DND-41 (cell line): ENCODE results near the gene FAM111B.

Experiments used
- ATAC-seq: fragments of 200-7000 bp; cut with Tn5 transposase; 3 replicates; pipeline ENCODE4 v1.9.1; 2021; ENCODE audit warnings: low read depth; ENCODE audit not compliant: insufficient read depth
- DNase-seq: peaks from one replicate; pipeline ENCODE4 v3.0.0-alpha.2; 2020
- H2AFZ ChIP-seq: 2 replicates; pipeline ENCODE4 v1.6.0; 2012; ENCODE audit warnings: low read depth, low read length
- H3K27ac ChIP-seq: 2 replicates; pipeline ENCODE4 v1.5.1; 2012; ENCODE audit warnings: low read length, inconsistent platforms
- H3K27me3 ChIP-seq: fragments of 200-600 bp; sonication (generic); 2 replicates; pipeline ENCODE4 v1.6.0; 2012; ENCODE audit warnings: low read length, mild to moderate bottlenecking, inconsistent platforms; ENCODE audit not compliant: insufficient read depth, poor library complexity
- H3K36me3 ChIP-seq: 2 replicates; pipeline ENCODE4 v1.5.1; 2012; ENCODE audit warnings: low read length, inconsistent platforms; ENCODE audit not compliant: insufficient read depth
- H3K4me1 ChIP-seq: 2 replicates; pipeline ENCODE4 v1.5.1; 2012; ENCODE audit warnings: mild to moderate bottlenecking, low read length; ENCODE audit not compliant: insufficient read depth
- H3K4me2 ChIP-seq: 2 replicates; pipeline ENCODE4 v1.6.0; 2012; ENCODE audit warnings: mild to moderate bottlenecking, moderate library complexity, low read length, inconsistent platforms; ENCODE audit not compliant: insufficient read depth
- H3K4me3 ChIP-seq, 2 experiments: fragments of 200-600 bp in 1 of 2; shearing (Covaris generic) in 1 of 2; 2 replicates each; pipeline ENCODE4 v1.5.1; 2012 to 2016; ENCODE audit warnings: inconsistent platforms in 2 of 2, low read length in 2 of 2, mild to moderate bottlenecking in 2 of 2, low read depth in 1 of 2, moderate library complexity in 1 of 2
- H3K79me2 ChIP-seq: 2 replicates; pipeline ENCODE4 v1.6.0; 2012; ENCODE audit warnings: low read length, inconsistent platforms; ENCODE audit not compliant: insufficient read depth
- H3K9ac ChIP-seq: 2 replicates; pipeline ENCODE4 v1.6.0; 2012; ENCODE audit warnings: low read depth, mild to moderate bottlenecking, inconsistent platforms, low read length, moderate library complexity
- H3K9me3 ChIP-seq: 2 replicates; pipeline ENCODE4 v1.5.1; 2012; ENCODE audit warnings: low read length, moderate library complexity, mild to moderate bottlenecking, inconsistent platforms; ENCODE audit not compliant: insufficient read depth, severe bottlenecking
- H4K20me1 ChIP-seq: 2 replicates; pipeline ENCODE4 v1.6.0; 2012; ENCODE audit warnings: low read length; ENCODE audit not compliant: insufficient read depth
- EZH2 ChIP-seq: IDR thresholded peaks from 3 replicates; pipeline ENCODE4 v1.6.1; 2012; ENCODE audit warnings: borderline replicate concordance, low read depth, mild to moderate bottlenecking, moderate library complexity, low read length, inconsistent platforms; ENCODE audit not compliant: severe bottlenecking
- TF ChIP-seq, protein P1 (sequence below): IDR thresholded peaks from 2 replicates; pipeline ENCODE4 v1.5.1; 2012; ENCODE audit warnings: borderline replicate concordance, low read length, moderate library complexity, mild to moderate bottlenecking; ENCODE audit not compliant: poor library complexity, severe bottlenecking; ENCODE audit errors: extremely low read depth

FAM111B gene

DNA sequence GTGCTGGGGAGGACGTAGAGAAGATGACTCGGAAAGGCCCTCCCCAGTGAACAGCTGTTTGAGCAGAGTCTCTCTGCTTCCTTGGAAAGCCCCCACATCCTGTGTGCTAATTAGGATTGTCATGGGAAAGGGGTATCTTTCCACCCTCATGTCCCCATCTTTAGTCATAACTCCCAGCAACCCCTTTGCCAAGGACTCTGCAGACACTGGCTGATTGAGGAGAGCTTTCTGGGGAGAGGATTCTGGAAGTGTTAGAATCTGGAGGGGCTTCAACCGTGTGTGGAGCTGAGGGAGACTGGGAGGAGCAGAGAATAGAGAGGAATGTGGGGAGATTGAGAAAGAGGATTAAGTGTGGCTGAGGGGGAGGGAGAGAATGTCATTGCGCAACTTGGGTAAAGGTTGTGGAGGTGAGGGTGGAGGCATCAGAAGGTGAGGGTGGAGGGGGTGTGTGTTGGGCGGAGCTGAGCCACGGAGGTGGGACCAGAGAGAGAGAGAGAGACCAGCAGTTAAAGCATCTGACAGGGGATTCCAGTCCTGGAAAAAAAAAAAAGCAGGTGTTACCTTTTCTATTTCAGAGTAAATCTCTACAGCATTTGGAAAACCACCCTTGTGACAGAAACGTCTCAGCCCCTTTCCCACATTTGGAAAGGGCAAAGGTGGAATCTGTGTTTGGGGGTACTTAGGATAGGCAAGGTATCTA, 67.1 kb downstream of the FAM111B start:
- H3K4me1 ChIP-seq: peaks cover 18% of the 10 kb centered on the region
- no peaks in the 10 kb centered on the region for H4K20me1 ChIP-seq
- H3K79me2 ChIP-seq: no peaks in the 10 kb centered on the region
- no peak overlapping the region for H3K4me2 ChIP-seq
- no peak overlapping the region for H3K4me3 ChIP-seq
- no peak overlapping the region for H3K9ac ChIP-seq
- ATAC-seq (no peak), DNase-seq (no peak)
- no peak for TF ChIP-seq EZH2
- TF ChIP-seq, protein P1, sequence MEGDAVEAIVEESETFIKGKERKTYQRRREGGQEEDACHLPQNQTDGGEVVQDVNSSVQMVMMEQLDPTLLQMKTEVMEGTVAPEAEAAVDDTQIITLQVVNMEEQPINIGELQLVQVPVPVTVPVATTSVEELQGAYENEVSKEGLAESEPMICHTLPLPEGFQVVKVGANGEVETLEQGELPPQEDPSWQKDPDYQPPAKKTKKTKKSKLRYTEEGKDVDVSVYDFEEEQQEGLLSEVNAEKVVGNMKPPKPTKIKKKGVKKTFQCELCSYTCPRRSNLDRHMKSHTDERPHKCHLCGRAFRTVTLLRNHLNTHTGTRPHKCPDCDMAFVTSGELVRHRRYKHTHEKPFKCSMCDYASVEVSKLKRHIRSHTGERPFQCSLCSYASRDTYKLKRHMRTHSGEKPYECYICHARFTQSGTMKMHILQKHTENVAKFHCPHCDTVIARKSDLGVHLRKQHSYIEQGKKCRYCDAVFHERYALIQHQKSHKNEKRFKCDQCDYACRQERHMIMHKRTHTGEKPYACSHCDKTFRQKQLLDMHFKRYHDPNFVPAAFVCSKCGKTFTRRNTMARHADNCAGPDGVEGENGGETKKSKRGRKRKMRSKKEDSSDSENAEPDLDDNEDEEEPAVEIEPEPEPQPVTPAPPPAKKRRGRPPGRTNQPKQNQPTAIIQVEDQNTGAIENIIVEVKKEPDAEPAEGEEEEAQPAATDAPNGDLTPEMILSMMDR: no peak
- H3K9me3 ChIP-seq: peaks cover 6% of the 10 kb centered on the region
- no peaks in the 10 kb centered on the region for H3K27me3 ChIP-seq
- no peak overlapping the region for H3K27ac ChIP-seq
- no peaks in the 10 kb centered on the region for H3K36me3 ChIP-seq
- no peak overlapping the region for H2AFZ ChIP-seq

DNA sequence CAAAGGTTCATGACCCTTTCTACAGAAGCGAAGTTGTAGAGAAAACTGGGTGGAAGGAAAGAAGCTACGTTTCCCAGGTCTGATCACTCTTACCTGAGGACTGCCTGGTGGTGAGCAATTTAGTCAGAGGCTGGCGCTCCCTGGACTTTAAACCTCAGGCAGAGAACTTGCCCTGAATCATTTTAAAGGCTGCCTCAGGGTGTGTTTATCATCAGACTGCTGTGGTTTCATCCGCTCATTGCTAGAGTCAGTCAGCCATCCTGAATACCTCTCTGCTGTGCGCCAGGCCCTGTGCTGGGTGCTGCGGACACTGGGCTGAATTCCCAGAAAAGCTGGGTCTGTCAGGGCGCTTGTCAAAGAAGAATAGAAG, 67.6 kb downstream of the FAM111B start:
- Histone ChIP-seq H3K4me2 (no peak overlapping the region), H3K4me1 (peaks cover 18% of the 10 kb centered on the region), H3K4me3 (no peak overlapping the region), H2AFZ (no peak overlapping the region), H3K27ac (no peak overlapping the region), H3K9me3 (peaks cover 11% of the 10 kb centered on the region), H3K36me3 (no peaks in the 10 kb centered on the region), H3K27me3 (no peaks in the 10 kb centered on the region), H3K79me2 (no peaks in the 10 kb centered on the region), H4K20me1 (no peaks in the 10 kb centered on the region), H3K9ac (no peak overlapping the region)
- DNase-seq (no peak), ATAC-seq (no peak)
- no peak for TF ChIP-seq EZH2
- TF ChIP-seq, protein P1: no peak

DNA sequence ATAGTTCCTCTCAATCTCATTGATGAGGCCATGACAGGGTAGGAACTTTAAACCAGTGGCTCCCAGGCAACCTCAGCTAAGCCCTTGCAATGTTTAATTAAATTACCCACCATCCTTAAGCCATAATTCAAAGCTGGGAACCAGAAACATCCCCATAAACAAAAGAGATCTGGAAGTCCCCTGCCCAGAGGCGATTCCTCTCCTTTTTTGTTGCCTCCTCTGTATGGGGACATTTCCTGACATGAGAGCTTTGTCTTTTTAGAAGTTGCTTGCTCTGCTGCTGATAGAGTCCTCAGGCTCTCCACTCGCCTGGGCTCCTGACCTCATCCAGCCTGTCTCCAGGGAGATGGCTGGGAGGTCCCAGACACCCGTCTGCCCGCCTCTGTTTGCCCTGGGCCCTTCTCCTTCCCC, 68.1 kb downstream of the FAM111B start:
- DNase-seq: no peak
- H3K79me2 ChIP-seq: no peaks in the 10 kb centered on the region
- no peak overlapping the region for H3K4me2 ChIP-seq
- peaks cover 18% of the 10 kb centered on the region for H3K4me1 ChIP-seq
- no peaks in the 10 kb centered on the region for H4K20me1 ChIP-seq
- no peaks in the 10 kb centered on the region for H3K36me3 ChIP-seq
- H3K27me3 ChIP-seq: no peaks in the 10 kb centered on the region
- H3K9ac ChIP-seq: no peak overlapping the region
- H3K9me3 ChIP-seq: peaks cover 12% of the 10 kb centered on the region
- no peak overlapping the region for H2AFZ ChIP-seq
- no peak overlapping the region for H3K27ac ChIP-seq
- no peak overlapping the region for H3K4me3 ChIP-seq
- ATAC-seq: no peak
- TF ChIP-seq, protein P1: no peak
- TF ChIP-seq EZH2: no peak
